A549 treated with AZD9567 at 1 μM for 4 hours (cell line): ENCODE results near the gene N4BP3. TPM values are rescaled to one million over a fixed set of nuclear protein-coding genes. Genes with fewer than 3 reads are reported as not detected.

ENCODE experiments used
- total RNA-seq: library from RNA; stranded (reverse); fragments of 200-300 nt; extraction: Qiagen RNA extraction; gene quantifications from 5 replicates; pipeline ENCODE4 v1.2.3, GENCODE V29; 2022; ENCODE audit not compliant: insufficient read depth

Gene N4BP3, protein sequence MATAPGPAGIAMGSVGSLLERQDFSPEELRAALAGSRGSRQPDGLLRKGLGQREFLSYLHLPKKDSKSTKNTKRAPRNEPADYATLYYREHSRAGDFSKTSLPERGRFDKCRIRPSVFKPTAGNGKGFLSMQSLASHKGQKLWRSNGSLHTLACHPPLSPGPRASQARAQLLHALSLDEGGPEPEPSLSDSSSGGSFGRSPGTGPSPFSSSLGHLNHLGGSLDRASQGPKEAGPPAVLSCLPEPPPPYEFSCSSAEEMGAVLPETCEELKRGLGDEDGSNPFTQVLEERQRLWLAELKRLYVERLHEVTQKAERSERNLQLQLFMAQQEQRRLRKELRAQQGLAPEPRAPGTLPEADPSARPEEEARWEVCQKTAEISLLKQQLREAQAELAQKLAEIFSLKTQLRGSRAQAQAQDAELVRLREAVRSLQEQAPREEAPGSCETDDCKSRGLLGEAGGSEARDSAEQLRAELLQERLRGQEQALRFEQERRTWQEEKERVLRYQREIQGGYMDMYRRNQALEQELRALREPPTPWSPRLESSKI
- 0.31 to 1.1 TPM (median 1.00 TPM) in 5 replicates for total RNA-seq

DNA sequence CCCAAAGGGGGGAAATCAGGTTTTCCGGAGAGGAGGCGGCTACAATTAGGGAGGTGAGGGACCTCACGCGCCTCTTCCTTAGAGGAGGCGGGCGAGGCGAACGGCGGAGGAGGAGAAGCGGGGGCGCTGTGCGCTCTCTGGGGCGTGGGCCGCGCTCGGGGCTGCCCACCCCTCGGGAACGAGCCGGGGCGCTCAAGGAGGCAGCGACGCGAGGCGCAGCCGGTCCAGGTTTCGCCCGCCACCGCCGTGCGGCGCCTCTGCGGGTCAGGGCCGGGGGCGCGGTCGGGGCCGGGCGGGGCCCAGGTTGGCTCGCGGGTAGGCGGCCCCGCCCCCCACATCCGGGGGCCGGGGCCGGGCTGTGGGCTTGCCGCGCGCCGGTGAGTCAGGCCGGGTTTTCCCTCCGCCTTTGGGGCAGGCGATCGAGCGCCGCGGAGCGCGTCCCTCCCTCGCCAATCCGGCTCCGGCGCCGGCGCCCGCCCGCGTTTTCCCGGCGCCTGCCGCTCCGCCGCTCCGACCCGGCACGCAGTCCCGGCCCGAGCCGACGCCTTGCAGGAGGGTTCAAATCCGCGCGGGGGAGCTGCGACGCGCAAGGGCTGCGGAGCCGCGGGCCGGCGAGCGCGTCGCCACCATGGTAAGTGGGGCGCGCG, at the start of gene N4BP3:
Gene N4BP3, plus strand, starts transcription at position 392 of the 647 bp plus-strand sequence. CDS start 6,052 bp downstream, outside the sequence.

DNA sequence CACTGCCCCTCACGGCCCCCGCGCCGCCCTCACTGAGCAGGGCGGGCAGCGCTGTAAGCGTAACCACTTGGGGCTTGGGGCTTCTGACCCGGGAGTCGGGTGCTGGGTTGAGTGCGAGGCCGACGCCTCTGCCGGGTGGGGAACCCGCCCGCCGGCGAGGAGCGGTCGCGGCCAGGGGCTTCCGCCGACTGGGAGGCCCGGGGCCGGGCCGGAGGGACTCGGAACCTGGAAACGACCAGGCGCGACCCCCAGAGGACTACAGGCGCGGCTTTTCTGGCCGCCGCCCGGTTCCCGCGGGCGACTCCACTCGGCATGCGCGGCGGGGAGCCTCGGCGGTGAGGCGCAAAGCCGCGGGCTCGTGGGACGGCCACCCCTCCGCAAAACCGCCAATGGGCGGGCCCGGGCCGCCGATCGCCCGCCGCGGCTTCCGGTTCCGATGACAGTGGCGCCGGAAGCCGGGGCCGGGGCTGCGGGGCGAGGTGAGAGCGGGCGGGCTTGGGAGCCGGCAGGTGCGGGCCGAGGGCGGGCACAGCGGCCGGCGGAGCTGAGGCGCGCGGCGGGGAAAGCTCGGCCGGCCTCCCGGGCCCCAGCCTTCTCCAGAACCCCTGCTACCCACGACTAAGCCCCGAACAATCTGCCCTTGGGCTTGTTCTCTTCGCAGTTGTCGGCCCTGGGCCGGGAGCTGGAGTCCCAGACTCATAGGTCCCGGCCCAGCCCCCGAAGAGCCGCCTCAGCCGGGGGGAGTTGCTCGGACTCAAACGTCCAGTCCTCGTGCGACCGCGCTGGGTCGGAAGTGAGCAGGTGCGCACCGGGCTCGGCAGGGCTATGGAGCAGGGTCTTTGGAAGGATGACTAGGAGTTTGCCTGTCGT, 17.5 kb downstream of the N4BP3 start, which contains the start of gene RMND5B:
Gene RMND5B, plus strand, starts transcription at position 439 of the 870 bp plus-strand sequence. CDS start 7,106 bp downstream, outside the sequence.

GRCh38 chr5:178153530-178154340, 40.4 kb downstream of the N4BP3 start, which contains the start of gene NHP2:
NHP2 (minus strand) TSS chr5:178153885; CDS start chr5:178153817, 68 bp downstream.

Other genes starting within 250 kb of the N4BP3 start
- gene PROP1, start 117.3 kb upstream of the N4BP3 start, total RNA-seq, result not detected in 5 replicates
- gene RMND5B, start 17.5 kb downstream of the N4BP3 start, total RNA-seq, result 30.6 to 32.4 TPM (median 31.9 TPM) in 5 replicates
- 389 to 431 TPM (median 412 TPM) in 5 replicates for gene NHP2, start 40.4 kb downstream of the N4BP3 start, total RNA-seq
- gene GMCL2, start 73.8 kb downstream of the N4BP3 start, total RNA-seq, result not detected in 5 replicates
- gene HNRNPAB, start 91.0 kb downstream of the N4BP3 start, total RNA-seq, result 272 to 339 TPM (median 328 TPM) in 5 replicates
- 8.7 to 17.9 TPM (median 9.1 TPM) in 5 replicates for gene PHYKPL, start 119.3 kb downstream of the N4BP3 start, total RNA-seq